Measurements from ENCODE around the gene NXPE1.

GRCh38 chr11:114569801-114570200, 10.1 kb upstream of the NXPE1 start:
- TF ChIP-seq CTCF (IDR thresholded peaks at IDR 0.05) = no peak
- TF ChIP-seq POLR2A (IDR thresholded peaks at IDR 0.05) = no peak
- no peak for TF ChIP-seq EP300 (IDR thresholded peaks at IDR 0.05)

Data from ovary (tissue), 3 donors.